GM23338 (cell line): ENCODE data around the gene MLF1.

Source experiments
- EZH2 ChIP-seq: fragments of 200-600 bp; sonication (generic); IDR thresholded peaks from one replicate; pipeline ENCODE4 v1.8.0; 2017; ENCODE audit warnings: antibody characterized with exemption, mild to moderate bottlenecking, low read depth; ENCODE audit not compliant: unreplicated experiment
- EZH2phosphoT487 ChIP-seq: fragments of 200-600 bp; sonication (generic); IDR thresholded peaks from one replicate; pipeline ENCODE4 v1.8.1; 2018; ENCODE audit warnings: antibody characterized with exemption; ENCODE audit not compliant: unreplicated experiment
- JUNB ChIP-seq: IDR thresholded peaks from one replicate; pipeline ENCODE4 v1.6.1; 2016; ENCODE audit warnings: antibody characterized with exemption; ENCODE audit not compliant: unreplicated experiment
- POLR2AphosphoS5 ChIP-seq: IDR thresholded peaks from 2 replicates; pipeline ENCODE4 v1.6.1; 2016; ENCODE audit warnings: antibody characterized with exemption, low read depth
- REST ChIP-seq: IDR thresholded peaks from one replicate; pipeline ENCODE4 v1.6.1; 2018; ENCODE audit warnings: antibody characterized with exemption; ENCODE audit not compliant: unreplicated experiment
- STAT1 ChIP-seq: IDR thresholded peaks from one replicate; pipeline ENCODE4 v1.6.1; 2016; ENCODE audit warnings: antibody characterized with exemption; ENCODE audit not compliant: unreplicated experiment
- ZNF331 ChIP-seq: fragments of 250-450 bp; sonication (Bioruptor Pico); IDR thresholded peaks from 2 replicates; pipeline ENCODE4 v1.5.0; 2020; ENCODE audit warnings: low read depth, mild to moderate bottlenecking, moderate library complexity
- TF ChIP-seq, protein P1 (sequence below), 2 experiments: fragments of 200-600 bp in 1 of 2; sonication (generic) in 1 of 2; conservative IDR thresholded peaks; 2 replicates each; pipeline versions ENCODE4 v1.5.1 to v1.6.1; 2016 to 2017; ENCODE audit warnings: antibody characterized with exemption in 2 of 2, low read depth in 2 of 2, mild to moderate bottlenecking in 2 of 2, moderate library complexity in 1 of 2

- TF ChIP-seq, protein P1, sequence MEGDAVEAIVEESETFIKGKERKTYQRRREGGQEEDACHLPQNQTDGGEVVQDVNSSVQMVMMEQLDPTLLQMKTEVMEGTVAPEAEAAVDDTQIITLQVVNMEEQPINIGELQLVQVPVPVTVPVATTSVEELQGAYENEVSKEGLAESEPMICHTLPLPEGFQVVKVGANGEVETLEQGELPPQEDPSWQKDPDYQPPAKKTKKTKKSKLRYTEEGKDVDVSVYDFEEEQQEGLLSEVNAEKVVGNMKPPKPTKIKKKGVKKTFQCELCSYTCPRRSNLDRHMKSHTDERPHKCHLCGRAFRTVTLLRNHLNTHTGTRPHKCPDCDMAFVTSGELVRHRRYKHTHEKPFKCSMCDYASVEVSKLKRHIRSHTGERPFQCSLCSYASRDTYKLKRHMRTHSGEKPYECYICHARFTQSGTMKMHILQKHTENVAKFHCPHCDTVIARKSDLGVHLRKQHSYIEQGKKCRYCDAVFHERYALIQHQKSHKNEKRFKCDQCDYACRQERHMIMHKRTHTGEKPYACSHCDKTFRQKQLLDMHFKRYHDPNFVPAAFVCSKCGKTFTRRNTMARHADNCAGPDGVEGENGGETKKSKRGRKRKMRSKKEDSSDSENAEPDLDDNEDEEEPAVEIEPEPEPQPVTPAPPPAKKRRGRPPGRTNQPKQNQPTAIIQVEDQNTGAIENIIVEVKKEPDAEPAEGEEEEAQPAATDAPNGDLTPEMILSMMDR (conservative IDR thresholded peaks at IDR 0.05; ENCODE audit: low read depth in 2 of 2): no peak
- TF ChIP-seq EZH2 (no peak), REST (no peak), JUNB (no peak), POLR2AphosphoS5 (no peak), EZH2phosphoT487 (no peak), ZNF331 (CRISPR knock-in tag) (no peak), STAT1 (no peak)
Measured at GRCh38 chr3:158565076-158565475, 5.9 kb upstream of the MLF1 start.
